SK-N-SH (cell line): ENCODE data around the gene SLC43A3. TPM values are rescaled to one million over a fixed set of nuclear protein-coding genes. Genes with fewer than 3 reads are reported as not detected.

Source experiments
- CTCF ChIA-PET: fragments of 300-600, 350-600 bp; formaldehyde crosslinking; extraction: SDS; loops from one replicate; lab custom pipeline; 2021; lab: Yijun Ruan, JAX
- POLR2A ChIA-PET: fragments of 350-600 bp; sonication (Branson Sonifier 250); formaldehyde crosslinking; extraction: SDS; loops from one replicate; lab custom pipeline; 2020; ENCODE audit warnings: antibody characterized with exemption, inconsistent platforms; lab: Yijun Ruan, JAX
- DNase-seq: peaks from one replicate; pipeline ENCODE4 v3.0.0; 2012
- H2AFZ ChIP-seq: fragments of 200-600 bp; sonication (generic); 2 replicates; pipeline ENCODE4 v1.8.1; 2016; ENCODE audit warnings: antibody characterized with exemption, mild to moderate bottlenecking, low read depth
- H3F3A ChIP-seq: fragments of 200-600 bp; sonication (generic); replicated peaks from 2 replicates; pipeline ENCODE3; 2016; ENCODE audit warnings: antibody characterized with exemption, mild to moderate bottlenecking; ENCODE audit not compliant: insufficient read depth
- H3K27ac ChIP-seq, 2 experiments: fragments of 200-500 bp in 1 of 2; fragments of 200-600 bp in 1 of 2; sonication (Bioruptor generic) in 1 of 2; sonication (generic), shearing (Covaris generic) in 1 of 2; 2 replicates each; pipeline versions ENCODE4 v1.5.1 to v1.6.1; 2014 to 2016; ENCODE audit warnings: low read depth in 2 of 2, inconsistent platforms in 1 of 2, low read length in 1 of 2, mild to moderate bottlenecking in 1 of 2, mixed read lengths in 1 of 2
- H3K27me3 ChIP-seq: fragments of 200-600 bp; sonication (generic), shearing (Covaris generic); 2 replicates; pipeline ENCODE4 v1.6.1; 2016; ENCODE audit warnings: mixed run types; ENCODE audit not compliant: insufficient read depth
- H3K36me3 ChIP-seq, 2 experiments: fragments of 200-500 bp in 1 of 2; fragments of 200-600 bp in 1 of 2; sonication (Bioruptor generic) in 1 of 2; sonication (generic) in 1 of 2; replicated peaks in 1 of 2; 2 replicates each; pipeline versions ENCODE3 to v1.5.1; 2014 to 2016; ENCODE audit warnings: low read length in 1 of 2, mild to moderate bottlenecking in 1 of 2; ENCODE audit not compliant: insufficient read depth in 2 of 2, control insufficient read depth in 1 of 2
- H3K4me1 ChIP-seq, 2 experiments: fragments of 200-500 bp in 1 of 2; fragments of 200-600 bp in 1 of 2; sonication (Bioruptor generic) in 1 of 2; sonication (generic), shearing (Covaris generic) in 1 of 2; 2 replicates each; pipeline versions ENCODE4 v1.5.1 to v1.6.1; 2014 to 2016; ENCODE audit warnings: low read depth in 1 of 2, low read length in 1 of 2, mixed run types in 1 of 2; ENCODE audit not compliant: insufficient read depth in 2 of 2, control insufficient read depth in 1 of 2
- H3K4me2 ChIP-seq: fragments of 200-600 bp; sonication (generic), shearing (Covaris generic); 2 replicates; pipeline ENCODE4 v1.6.1; 2017; ENCODE audit warnings: mixed run types
- H3K4me3 ChIP-seq, 2 experiments: fragments of 200-500 bp in 1 of 2; fragments of 200-600 bp in 1 of 2; sonication (Bioruptor generic) in 1 of 2; sonication (generic), shearing (Covaris generic) in 1 of 2; 2 replicates each; pipeline versions ENCODE4 v1.5.1 to v1.8.1; 2014 to 2016; ENCODE audit warnings: low read depth in 2 of 2, inconsistent platforms in 1 of 2, low read length in 1 of 2, mild to moderate bottlenecking in 1 of 2, mixed read lengths in 1 of 2, moderate library complexity in 1 of 2
- H3K79me2 ChIP-seq: fragments of 200-600 bp; sonication (generic); 2 replicates; pipeline ENCODE4 v1.8.1; 2017; ENCODE audit warnings: mild to moderate bottlenecking; ENCODE audit not compliant: insufficient read depth
- H3K9ac ChIP-seq: fragments of 200-600 bp; sonication (generic); 2 replicates; pipeline ENCODE4 v1.6.1; 2017; ENCODE audit warnings: mixed run types
- H3K9me2 ChIP-seq: fragments of 200-600 bp; sonication (generic); 2 replicates; pipeline ENCODE4 v1.6.1; 2017; ENCODE audit warnings: mixed run types
- H3K9me3 ChIP-seq: fragments of 200-600 bp; sonication (generic); 2 replicates; pipeline ENCODE4 v1.6.1; 2017; ENCODE audit warnings: mixed run types, mild to moderate bottlenecking, moderate library complexity
- H4K20me1 ChIP-seq: fragments of 200-600 bp; sonication (generic); 2 replicates; pipeline ENCODE4 v1.6.1; 2017; ENCODE audit warnings: mild to moderate bottlenecking, mixed run types; ENCODE audit not compliant: insufficient read depth
- CTCF ChIP-seq: fragments of 200-600 bp; sonication (generic); IDR thresholded peaks from 2 replicates; pipeline ENCODE4 v1.6.1; 2017; ENCODE audit warnings: antibody characterized with exemption, mild to moderate bottlenecking, moderate library complexity
- ELF1 ChIP-seq: IDR thresholded peaks from 2 replicates; pipeline ENCODE4 v1.4.0; 2012
- EP300 ChIP-seq, 2 experiments: IDR thresholded peaks; 2 replicates each; pipeline versions ENCODE4 v1.4.0 to v1.6.1; 2012; ENCODE audit warnings: borderline replicate concordance in 1 of 2, low read depth in 1 of 2, low read length in 1 of 2
- EZH2phosphoT487 ChIP-seq: fragments of 200-600 bp; sonication (generic); IDR thresholded peaks from 2 replicates; pipeline ENCODE4 v1.6.1; 2017; ENCODE audit warnings: low read depth, mixed run types, mild to moderate bottlenecking, antibody characterized with exemption, moderate library complexity, borderline replicate concordance
- GATA2 ChIP-seq: sonication (generic); formaldehyde crosslinking; IDR thresholded peaks from 2 replicates; pipeline ENCODE4 v1.5.0; 2020; ENCODE audit warnings: mild to moderate bottlenecking, missing genetic modification reagents
- JUND ChIP-seq: IDR thresholded peaks from 2 replicates; pipeline ENCODE4 v1.4.0; 2012
- MAX ChIP-seq: IDR thresholded peaks from 2 replicates; pipeline ENCODE4 v1.4.0; 2012; ENCODE audit warnings: low read depth
- MXI1 ChIP-seq: IDR thresholded peaks from 2 replicates; pipeline ENCODE4 v1.6.1; 2012; ENCODE audit warnings: mild to moderate bottlenecking, low read depth, low read length, improper control_type of control experiment
- RCOR1 ChIP-seq: fragments of 150-350 bp; IDR thresholded peaks from 2 replicates; pipeline ENCODE4 v1.6.1; 2017; ENCODE audit warnings: antibody characterized with exemption, low read length
- RFX5 ChIP-seq: IDR thresholded peaks from 2 replicates; pipeline ENCODE4 v1.6.1; 2012; ENCODE audit warnings: mild to moderate bottlenecking, improper control_type of control experiment, low read length
- RXRA ChIP-seq: IDR thresholded peaks from 2 replicates; pipeline ENCODE4 v1.4.0; 2012; ENCODE audit warnings: low read depth, mild to moderate bottlenecking, borderline replicate concordance
- TAF1 ChIP-seq: IDR thresholded peaks from 2 replicates; pipeline ENCODE4 v1.6.1; 2012; ENCODE audit warnings: low read depth, mild to moderate bottlenecking, low read length, moderate library complexity, borderline replicate concordance
- TEAD4 ChIP-seq: IDR thresholded peaks from 2 replicates; pipeline ENCODE4 v1.4.0; 2012; ENCODE audit warnings: mild to moderate bottlenecking, borderline replicate concordance; ENCODE audit not compliant: insufficient read depth
- USF1 ChIP-seq: IDR thresholded peaks from 2 replicates; pipeline ENCODE4 v1.4.0; 2012; ENCODE audit warnings: low read depth, borderline replicate concordance
- USF2 ChIP-seq: fragments of 150-350 bp; IDR thresholded peaks from 2 replicates; pipeline ENCODE4 v1.6.1; 2017; ENCODE audit warnings: antibody characterized with exemption, low read length, low read depth, borderline replicate concordance
- YY1 ChIP-seq: IDR thresholded peaks from 2 replicates; pipeline ENCODE4 v1.4.0; 2012; ENCODE audit warnings: low read depth, mild to moderate bottlenecking
- ZBTB33 ChIP-seq: IDR thresholded peaks from 2 replicates; pipeline ENCODE4 v1.4.0; 2012; ENCODE audit warnings: low read depth, borderline replicate concordance
- WGBS: methylation state at CpG from one replicate; pipeline ENCODE4 v1.1.6; 2017; ENCODE audit warnings: low lambda C conversion rate; 5-methylcytosine and 5-hydroxymethylcytosine counted together
- polyA plus RNA-seq, 3 experiments: library from polyadenylated mRNA; depleted of rRNA; stranded (reverse); fragments of >200 nt; gene quantifications; 2 replicates each; pipeline ENCODE4 v1.2.3, GENCODE V29; 2012

The SLC43A3 gene
- polyA plus RNA-seq, 1 of the 3 experiments (the other 2 are of a cell fraction): 4.1 TPM

GRCh38 chr11:57414612-57415212 lies 12.2 kb downstream of the SLC43A3 start:
- no peaks in the 10 kb centered on the region for H3K9me3 ChIP-seq
- 73% methylated on average over 11 of the region's 11 CpGs for WGBS
- no peaks in the 10 kb centered on the region for H3K9me2 ChIP-seq

More at GRCh38 chr11:57414612-57415212, 12.2 kb downstream of the SLC43A3 start:
- Histone ChIP-seq H3K27me3 (no peaks in the 10 kb centered on the region), H3K79me2 (no peaks in the 10 kb centered on the region), H3F3A (no peaks in the 10 kb centered on the region), H2AFZ (no peak overlapping the region), H4K20me1 (no peaks in the 10 kb centered on the region), H3K4me2 (no peak overlapping the region), H3K27ac (no peak overlapping the region), H3K9ac (no peak overlapping the region), H3K4me1 (no peaks in the 10 kb centered on the region), H3K36me3 (no peaks in the 10 kb centered on the region), H3K4me3 (no peak overlapping the region)
- no peak for DNase-seq
- ChIA-PET CTCF (no interaction called here), POLR2A (no interaction called here)
- TF ChIP-seq MXI1: no peak
- TF ChIP-seq RFX5: no peak
- TF ChIP-seq CTCF: no peak
- TF ChIP-seq RCOR1: no peak
- no peak for TF ChIP-seq TEAD4
- no peak for TF ChIP-seq JUND
- TF ChIP-seq TAF1: no peak
- TF ChIP-seq EZH2phosphoT487: no peak
- TF ChIP-seq ELF1: no peak
- no peak for TF ChIP-seq USF2
- TF ChIP-seq ZBTB33: no peak
- TF ChIP-seq GATA2 (CRISPR knock-in tag): no peak
- TF ChIP-seq EP300 (IDR thresholded peaks at IDR 0.05; ENCODE audit: borderline replicate concordance in 1 of 2, low read depth in 1 of 2, low read length in 1 of 2): no peak
- TF ChIP-seq RXRA: no peak
- no peak for TF ChIP-seq USF1
- TF ChIP-seq MAX: no peak
- no peak for TF ChIP-seq YY1
- TF ChIP-seq, all 33 proteins: peak for 0
